Liver (tissue), 9 donors: Measurements from ENCODE around the gene SHFL. TPM values are rescaled to one million over a fixed set of nuclear protein-coding genes. Genes with fewer than 3 reads are reported as not detected.

Experiments
- DNase-seq: peaks from one replicate; pipeline ENCODE4 v3.0.0-alpha.2; 2017; ENCODE audit warnings: low spot score
- H3K27ac ChIP-seq, 2 donors: one replicate each; pipeline ENCODE4 v1.7.0; 2013; ENCODE audit warnings: inconsistent platforms in 2 of 2, low read length in 2 of 2, control low read depth in 1 of 2, low read depth in 1 of 2, mild to moderate bottlenecking in 1 of 2
- H3K27me3 ChIP-seq, 4 donors: one replicate each; pipeline versions ENCODE4 v1.6.1 to v1.7.0; 2013; ENCODE audit warnings: low read length in 3 of 4, inconsistent platforms in 1 of 4, mild to moderate bottlenecking in 1 of 4, moderate library complexity in 1 of 4; ENCODE audit not compliant: control insufficient read depth in 4 of 4, insufficient read depth in 4 of 4
- H3K36me3 ChIP-seq, 4 donors: one replicate each; pipeline versions ENCODE4 v1.6.1 to v1.7.0; 2013; ENCODE audit warnings: low read length in 3 of 4, mild to moderate bottlenecking in 3 of 4, low read depth in 1 of 4, moderate library complexity in 1 of 4; ENCODE audit not compliant: control insufficient read depth in 4 of 4, insufficient read depth in 3 of 4
- H3K4me1 ChIP-seq, 4 donors: one replicate each; pipeline versions ENCODE4 v1.6.1 to v1.7.0; 2013; ENCODE audit warnings: low read length in 3 of 4, mild to moderate bottlenecking in 3 of 4, moderate library complexity in 1 of 4; ENCODE audit not compliant: control insufficient read depth in 4 of 4, insufficient read depth in 4 of 4
- H3K4me3 ChIP-seq, 3 donors: one replicate each; pipeline versions ENCODE4 v1.6.1 to v1.7.0; 2013; ENCODE audit warnings: low read length in 3 of 3, control low read depth in 1 of 3, low read depth in 1 of 3, mild to moderate bottlenecking in 1 of 3
- H3K9ac ChIP-seq, 2 donors: one replicate each; pipeline ENCODE4 v1.7.0; 2013; ENCODE audit warnings: low read length in 2 of 2, mild to moderate bottlenecking in 2 of 2, moderate library complexity in 2 of 2, control low read depth in 1 of 2, low read depth in 1 of 2
- H3K9me3 ChIP-seq, 4 donors: one replicate each; pipeline versions ENCODE4 v1.6.1 to v1.7.0; 2013; ENCODE audit warnings: low read length in 3 of 4; ENCODE audit not compliant: control insufficient read depth in 4 of 4
- CTCF ChIP-seq: fragments of 150-350 bp; IDR thresholded peaks from 2 replicates; pipeline ENCODE4 v1.5.1; 2017; ENCODE audit warnings: improper control_type of control experiment, low read depth, low read length; ENCODE audit not compliant: missing input control
- EGR1 ChIP-seq, 2 donors: IDR thresholded peaks; 2 replicates each; pipeline ENCODE4 v1.6.1; 2016 to 2018; ENCODE audit warnings: antibody characterized with exemption in 2 of 2, low read depth in 2 of 2
- FOXA1 ChIP-seq: IDR thresholded peaks from 2 replicates; pipeline ENCODE4 v1.6.1; 2016; ENCODE audit warnings: antibody characterized with exemption
- FOXA2 ChIP-seq: IDR thresholded peaks from 2 replicates; pipeline ENCODE4 v1.6.1; 2016; ENCODE audit warnings: antibody characterized with exemption
- GABPA ChIP-seq, 2 donors: IDR thresholded peaks in 1 of 2; conservative IDR thresholded peaks in 1 of 2; 2 replicates each; pipeline ENCODE4 v1.6.1; 2016; ENCODE audit warnings: antibody characterized with exemption in 2 of 2, mild to moderate bottlenecking in 1 of 2, moderate library complexity in 1 of 2
- HNF4A ChIP-seq, 2 donors: conservative IDR thresholded peaks; 2 replicates each; pipeline ENCODE4 v1.6.1; 2016; ENCODE audit warnings: antibody characterized with exemption in 2 of 2, mild to moderate bottlenecking in 2 of 2
- HNF4G ChIP-seq: IDR thresholded peaks from 2 replicates; pipeline ENCODE4 v1.6.1; 2016; ENCODE audit warnings: antibody characterized with exemption
- JUND ChIP-seq, 2 donors: IDR thresholded peaks; 2 replicates each; pipeline ENCODE4 v1.6.1; 2016; ENCODE audit warnings: antibody characterized with exemption in 2 of 2
- RAD21 ChIP-seq, 2 donors: IDR thresholded peaks; 2 replicates each; pipeline ENCODE4 v1.6.1; 2016; ENCODE audit warnings: antibody characterized with exemption in 2 of 2, mild to moderate bottlenecking in 2 of 2
- RXRA ChIP-seq, 2 donors: IDR thresholded peaks; 2 replicates each; pipeline ENCODE4 v1.6.1; 2017 to 2018; ENCODE audit warnings: antibody characterized with exemption in 2 of 2, mild to moderate bottlenecking in 1 of 2
- SP1 ChIP-seq: IDR thresholded peaks from 2 replicates; pipeline ENCODE4 v1.6.1; 2018; ENCODE audit warnings: antibody characterized with exemption, mild to moderate bottlenecking
- TAF1 ChIP-seq: conservative IDR thresholded peaks from 2 replicates; pipeline ENCODE4 v1.6.1; 2016; ENCODE audit warnings: antibody characterized with exemption, mild to moderate bottlenecking
- YY1 ChIP-seq: IDR thresholded peaks from 2 replicates; pipeline ENCODE4 v1.6.1; 2016; ENCODE audit warnings: antibody characterized with exemption, mild to moderate bottlenecking
- WGBS: extraction: QIAGEN DNeasy Blood & Tissue Kit; methylation state at CpG from one replicate; pipeline ENCODE4 v1.1.7; 2013; 5-methylcytosine and 5-hydroxymethylcytosine counted together
- polyA plus RNA-seq, 2 donors: library from polyadenylated mRNA; stranded (reverse) in 1 of 2; unstranded in 1 of 2; fragments of 200-250 nt in 1 of 2; fragments of >200 nt in 1 of 2; fragmentation: Nextera tagmentation in 1 of 2; extraction: Ambion mirVana in 1 of 2; gene quantifications; one replicate each; pipeline versions ENCODE4 v1.2.1 to v1.2.3, GENCODE V29; 2013 to 2015
- total RNA-seq, 2 donors: library from RNA; depleted of rRNA; stranded (reverse); fragments of >200 nt; gene quantifications; one replicate each; pipeline ENCODE4 v1.2.3, GENCODE V29; 2014
- TF ChIP-seq, protein P1 (sequence below): IDR thresholded peaks from 2 replicates; pipeline ENCODE4 v1.6.1; 2016; ENCODE audit warnings: antibody characterized with exemption
- TF ChIP-seq, protein P2 (sequence below): IDR thresholded peaks from 2 replicates; pipeline ENCODE4 v1.6.1; 2016; ENCODE audit warnings: antibody characterized with exemption
- donor health status: healthy.
- donor health status: healthy.
- donor health status: healthy.
- donor health status: healthy.
- donor health status: healthy.

Gene SHFL
- total and polyA plus RNA-seq, 4 donors, result 13.1 to 104 (median 84.7) TPM

DNA sequence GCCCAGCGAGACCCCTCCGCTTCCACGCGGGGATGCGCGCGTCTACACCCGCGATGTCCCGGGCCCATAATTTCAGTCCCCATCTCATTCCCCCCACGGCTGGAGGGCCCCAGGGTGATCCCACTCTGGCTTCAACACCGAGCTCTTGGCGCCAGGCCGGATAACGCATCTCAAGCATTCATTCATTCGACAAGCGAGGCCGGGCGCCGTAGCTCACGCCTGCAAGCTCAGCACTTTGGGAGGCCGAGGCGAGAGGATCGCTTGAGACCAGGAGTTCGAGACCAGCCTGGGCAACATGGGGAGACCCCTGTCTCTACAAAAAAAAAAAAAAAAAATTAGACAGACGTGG lies 10.5 kb downstream of the SHFL start:
- Histone ChIP-seq H3K9me3 (no peaks in the 10 kb centered on the region), H3K36me3 (peaks cover 8 to 20% (median 15%) of the 10 kb centered on the region in 4 donors), H3K27ac (peak overlapping the region; percentile 6 to 69), H3K4me3 (peak overlapping the region; percentile 0 to 47 (median 13)), H3K27me3 (no peaks in the 10 kb centered on the region), H3K9ac (no peak overlapping the region), H3K4me1 (peaks cover 13 to 42% (median 29%) of the 10 kb centered on the region in 4 donors)
- TF ChIP-seq SP1, result no peak
- no peak for TF ChIP-seq EGR1 (IDR thresholded peaks at IDR 0.05; ENCODE audit: low read depth in 2 of 2)
- TF ChIP-seq TAF1, result no peak
- TF ChIP-seq RAD21 (IDR thresholded peaks at IDR 0.05), result no peak
- TF ChIP-seq YY1, result no peak
- TF ChIP-seq HNF4G, result no peak
- no peak for TF ChIP-seq CTCF
- TF ChIP-seq HNF4A (conservative IDR thresholded peaks at IDR 0.05), result no peak
- TF ChIP-seq, protein P1, sequence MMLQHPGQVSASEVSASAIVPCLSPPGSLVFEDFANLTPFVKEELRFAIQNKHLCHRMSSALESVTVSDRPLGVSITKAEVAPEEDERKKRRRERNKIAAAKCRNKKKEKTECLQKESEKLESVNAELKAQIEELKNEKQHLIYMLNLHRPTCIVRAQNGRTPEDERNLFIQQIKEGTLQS, result no peak
- no peak for TF ChIP-seq FOXA1
- TF ChIP-seq GABPA (IDR thresholded peaks at IDR 0.05 in 1 of 2, conservative IDR thresholded peaks at IDR 0.05 in 1 of 2), result no peak
- no peak for TF ChIP-seq FOXA2
- WGBS, result 31% methylated on average over 26 of the region's 26 CpGs
- no peak for DNase-seq

DNA sequence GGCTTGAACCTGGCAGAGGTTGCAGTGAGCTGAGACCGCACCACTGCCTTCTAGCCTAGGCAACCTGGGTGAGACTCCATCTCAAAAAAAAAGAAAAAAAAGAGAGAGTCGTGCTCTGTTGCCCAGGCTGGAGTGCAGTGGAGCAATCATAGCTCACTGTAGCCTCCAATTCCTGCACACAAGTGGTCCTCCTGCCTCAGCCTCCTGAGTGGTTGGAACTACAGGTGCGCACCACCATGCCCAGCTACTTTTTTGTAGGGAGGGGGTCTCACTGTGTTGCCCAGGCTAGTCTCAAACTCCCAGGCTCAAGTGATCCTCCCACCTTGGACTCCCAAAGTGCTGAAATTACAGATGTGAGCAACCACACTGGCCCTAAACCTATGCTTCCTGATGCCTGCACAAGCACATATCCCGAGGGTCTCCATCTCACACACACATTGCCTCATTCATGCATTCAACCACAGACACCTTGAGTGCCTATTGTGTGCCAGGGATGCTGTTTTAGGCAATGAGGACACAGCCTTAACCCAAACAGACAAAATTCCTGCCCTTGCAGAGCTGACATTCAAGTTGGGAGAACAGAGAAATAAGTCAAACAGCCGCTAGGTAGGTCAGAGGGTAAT lies 14.2 kb downstream of the SHFL start:
- 86% methylated on average over 5 of the region's 5 CpGs for WGBS
- TF ChIP-seq JUND (IDR thresholded peaks at IDR 0.05) (no peak), HNF4A (conservative IDR thresholded peaks at IDR 0.05) (no peak), GABPA (IDR thresholded peaks at IDR 0.05 in 1 of 2, conservative IDR thresholded peaks at IDR 0.05 in 1 of 2) (no peak), TAF1 (no peak), CTCF (no peak), YY1 (no peak), EGR1 (IDR thresholded peaks at IDR 0.05; ENCODE audit: low read depth in 2 of 2) (no peak), RXRA (IDR thresholded peaks at IDR 0.05) (no peak), RAD21 (IDR thresholded peaks at IDR 0.05) (no peak)
- TF ChIP-seq, protein P2, sequence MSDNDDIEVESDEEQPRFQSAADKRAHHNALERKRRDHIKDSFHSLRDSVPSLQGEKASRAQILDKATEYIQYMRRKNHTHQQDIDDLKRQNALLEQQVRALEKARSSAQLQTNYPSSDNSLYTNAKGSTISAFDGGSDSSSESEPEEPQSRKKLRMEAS, result no peak
- TF ChIP-seq, protein P1, result no peak
- DNase-seq, result no peak
- no peaks in the 10 kb centered on the region for H3K9me3 ChIP-seq
- H3K9ac ChIP-seq, result no peak overlapping the region
- H3K36me3 ChIP-seq, result no peaks in the 10 kb centered on the region
- H3K27me3 ChIP-seq, result no peaks in the 10 kb centered on the region
- H3K27ac ChIP-seq, result no peak overlapping the region
- no peak overlapping the region for H3K4me3 ChIP-seq
- peaks cover 3 to 14% (median 8%) of the 10 kb centered on the region in 4 donors for H3K4me1 ChIP-seq
